HepG2 (cell line): Measurements from ENCODE around the gene ALKBH5. TPM values are rescaled to one million over a fixed set of nuclear protein-coding genes. Genes with fewer than 3 reads are reported as not detected.

Source experiments
- ATAC-seq: fragments of 200-7000 bp; cut with Tn5 transposase; 3 replicates; pipeline ENCODE4 v1.9.1; 2020; ENCODE audit warnings: mild to moderate bottlenecking, moderate library complexity
- BruUV-seq: library from RNA; stranded (reverse); fragments of 400-500 nt; replicated peaks from 2 replicates; lab custom pipeline; 2021; lab: Mats Ljungman, UMichigan
- CTCF ChIA-PET: fragments of 300-600 bp; formaldehyde crosslinking; extraction: SDS; loops from one replicate; lab custom pipeline; 2021; ENCODE audit warnings: low total read pairs, inconsistent platforms, low intra/inter-chr PET ratio; lab: Yijun Ruan, JAX
- POLR2A ChIA-PET: fragments of 350-600 bp; sonication (Branson Sonifier 250); formaldehyde crosslinking; loops from one replicate; lab custom pipeline; 2020; ENCODE audit warnings: antibody characterized with exemption, inconsistent platforms; lab: Yijun Ruan, JAX
- DNase-seq: peaks from one replicate; pipeline ENCODE4 v3.0.0-alpha.2; 2015; ENCODE audit warnings: low spot score
- FAIRE-seq: peaks from 3 replicates; lab custom pipeline; 2011; peaks lifted over from hg19 to GRCh38; lab: Jason Lieb, UNC
- H2AFZ ChIP-seq: one replicate; pipeline ENCODE4 v1.6.1; 2011; ENCODE audit warnings: low read length, inconsistent platforms
- H3K27ac ChIP-seq: fragments of 300-600 bp; 3 replicates; pipeline ENCODE4 v1.8.0; 2011; ENCODE audit warnings: mixed run types, mild to moderate bottlenecking, mixed read lengths, low read length, inconsistent platforms; ENCODE audit not compliant: insufficient read depth; ENCODE audit errors: extremely low read length
- H3K27me3 ChIP-seq, 2 experiments: fragments of 200-600 bp in 1 of 2; 2 replicates in 1 of 2; 3 replicates in 1 of 2; pipeline versions ENCODE4 v1.6.0 to v1.8.0; 2011; ENCODE audit warnings: low read length in 2 of 2, mild to moderate bottlenecking in 2 of 2, moderate library complexity in 2 of 2, inconsistent platforms in 1 of 2; ENCODE audit not compliant: insufficient read depth in 2 of 2, control insufficient read depth in 1 of 2
- H3K36me3 ChIP-seq, 2 experiments: fragments of 200-600 bp in 1 of 2; replicated peaks in 1 of 2; 2 replicates in 1 of 2; 3 replicates in 1 of 2; pipeline versions ENCODE4 v1.5.1 to v1.8.0; 2011; ENCODE audit warnings: low read length in 2 of 2, inconsistent platforms in 1 of 2; ENCODE audit not compliant: insufficient read depth in 2 of 2, control insufficient read depth in 1 of 2
- H3K4me1 ChIP-seq: 2 replicates; pipeline ENCODE4 v1.5.1; 2012; ENCODE audit warnings: low read length, inconsistent platforms; ENCODE audit not compliant: insufficient read depth
- H3K4me2 ChIP-seq: 2 replicates; pipeline ENCODE4 v1.6.0; 2011; ENCODE audit warnings: low read depth, low read length, inconsistent platforms
- H3K4me3 ChIP-seq, 3 experiments: fragments of 200-600 bp in 1 of 3; sonication (generic), shearing (Covaris generic) in 1 of 3; replicated peaks in 1 of 3; 2 replicates each; pipeline ENCODE4 v1.5.1; 2011 to 2016; ENCODE audit warnings: low read length in 3 of 3, inconsistent platforms in 2 of 3, low read depth in 2 of 3, mild to moderate bottlenecking in 2 of 3, control low read depth in 1 of 3, mixed read lengths in 1 of 3; ENCODE audit not compliant: insufficient read depth in 1 of 3
- H3K79me2 ChIP-seq: one replicate; pipeline ENCODE4 v1.6.1; 2011; ENCODE audit warnings: low read length, inconsistent platforms; ENCODE audit not compliant: insufficient read depth
- H3K9ac ChIP-seq: 2 replicates; pipeline ENCODE4 v1.6.0; 2011; ENCODE audit warnings: mild to moderate bottlenecking, low read depth, low read length, inconsistent platforms; ENCODE audit not compliant: insufficient read depth
- H3K9me3 ChIP-seq: 2 replicates; pipeline ENCODE4 v1.5.1; 2012; ENCODE audit warnings: mild to moderate bottlenecking, low read length
- H4K20me1 ChIP-seq: 2 replicates; pipeline ENCODE4 v1.6.0; 2011; ENCODE audit warnings: inconsistent platforms, mild to moderate bottlenecking, low read length, moderate library complexity; ENCODE audit not compliant: insufficient read depth
- ASH2L ChIP-seq: fragments of 300-600, 200-600 bp; sonication (generic); IDR thresholded peaks from 2 replicates; pipeline ENCODE4 v1.7.0; 2017; ENCODE audit warnings: low read depth, mild to moderate bottlenecking, moderate library complexity, mixed read lengths, low read length; ENCODE audit not compliant: insufficient read length
- BRCA1 ChIP-seq: sonication (generic); formaldehyde crosslinking; IDR thresholded peaks from 2 replicates; pipeline ENCODE4 v1.4.0; 2020; ENCODE audit warnings: missing genetic modification reagents
- CCAR2 ChIP-seq: fragments of 200-400 bp; formaldehyde crosslinking; optimal IDR thresholded peaks from 2 replicates; pipeline ENCODE3; 2018; ENCODE audit warnings: low read depth, mild to moderate bottlenecking, low read length, moderate library complexity
- FOXA3 ChIP-seq: IDR thresholded peaks from 2 replicates; pipeline ENCODE4 v1.6.1; 2016; ENCODE audit warnings: missing genetic modification reagents, missing compliant biosample characterization
- GATAD2A ChIP-seq: IDR thresholded peaks from 2 replicates; pipeline ENCODE4 v1.6.1; 2016
- PHB2 ChIP-seq: fragments of 450-650 bp; IDR thresholded peaks from 2 replicates; pipeline ENCODE4 v1.6.1; 2018; ENCODE audit not compliant: partially characterized antibody
- SRSF1 ChIP-seq: fragments of 200-400 bp; formaldehyde crosslinking; optimal IDR thresholded peaks from 2 replicates; pipeline ENCODE3; 2017; ENCODE audit warnings: mild to moderate bottlenecking, low read depth, low read length, moderate library complexity
- ZNF557 ChIP-seq: sonication (generic); formaldehyde crosslinking; IDR thresholded peaks from 2 replicates; pipeline ENCODE4 v1.4.0; 2020; ENCODE audit warnings: missing genetic modification reagents
- ZNF589 ChIP-seq: sonication (generic); formaldehyde crosslinking; conservative IDR thresholded peaks from 2 replicates; pipeline ENCODE4 v1.8.0; 2022; ENCODE audit warnings: mild to moderate bottlenecking, moderate library complexity, missing genetic modification reagents
- WGBS: methylation state at CpG from one replicate; pipeline ENCODE4 v1.1.6; 2017; ENCODE audit warnings: low lambda C conversion rate; 5-methylcytosine and 5-hydroxymethylcytosine counted together
- in situ Hi-C: cut with HindIII; loops from 2 replicates; pipeline ENCODE4 v1.10.0; 2017; ENCODE audit warnings: low pct_unique_long_range_greater_than_20kb; ENCODE audit not compliant: extremely low pct_ligation_motif_present
- intact Hi-C: fragments of 100-400 bp; cut with micrococcal nuclease; formaldehyde crosslinking; loops from one replicate; pipeline ENCODE4 v1.10.0; 2022; ENCODE audit not compliant: unreplicated experiment
- polyA plus RNA-seq, 8 experiments: library from polyadenylated mRNA; depleted of rRNA in 3 of 8; stranded (reverse) in 7 of 8; unstranded in 1 of 8; fragments of >200 nt; fragmentation: Illumina TruSeq in 4 of 8; extraction: Trizol in 4 of 8; gene quantifications; 2 replicates each; pipeline versions ENCODE4 v1.2.1 to v1.2.3, GENCODE V29; 2011 to 2016; ENCODE audit warnings: low read depth in 4 of 8, missing spikeins in 1 of 8, mixed read lengths in 1 of 8; ENCODE audit not compliant: insufficient read depth in 1 of 8
- total RNA-seq, 5 experiments: library from RNA; depleted of rRNA; stranded (reverse); fragments of >200 nt; fragmentation: Illumina TruSeq; extraction: Trizol; gene quantifications; 2 replicates each; pipeline ENCODE4 v1.2.3, GENCODE V29; 2016; ENCODE audit warnings: low read depth in 1 of 5
- TF ChIP-seq, protein P1 (sequence below): sonication (generic); formaldehyde crosslinking; IDR thresholded peaks from 2 replicates; pipeline ENCODE4 v1.4.0; 2020; ENCODE audit warnings: mild to moderate bottlenecking, missing genetic modification reagents

The ALKBH5 gene
- total and polyA plus RNA-seq, 2 of the 13 experiments (the other 11 are each of a cell fraction or from before 2014, with no cell fraction given) = 68.9 to 76.9 TPM

GRCh38 chr17:18145811-18146210, 37.8 kb upstream of the ALKBH5 start:
- CTCF ChIA-PET = no interaction called here
- no peak overlapping the region for H3K9ac ChIP-seq
- no peaks in the 10 kb centered on the region for H3K79me2 ChIP-seq
- H3K4me1 ChIP-seq = peaks cover 5% of the 10 kb centered on the region
- H4K20me1 ChIP-seq = no peaks in the 10 kb centered on the region; the same call in 1 of the 2 replicates
- POLR2A ChIA-PET = interaction anchor here (0.9 kb wide), 1 partner anchor 38 kb away, joined by 4 read pairs; the partner anchor contains the start of gene ALKBH5
- H3K4me2 ChIP-seq = no peak overlapping the region
- DNase-seq = no peak
- H3K9me3 ChIP-seq = no peaks in the 10 kb centered on the region
- no TSS peak for BruUV-seq
- H3K36me3 ChIP-seq = no peaks in the 10 kb centered on the region
- H3K27ac ChIP-seq = no peak overlapping the region
- intact Hi-C loops = no loop called here
- no peak overlapping the region for H3K4me3 ChIP-seq
- in situ Hi-C loops = no loop called here
- no peak for ATAC-seq
- no peak overlapping the region for H2AFZ ChIP-seq
- FAIRE-seq = no peak
- H3K27me3 ChIP-seq = peaks cover 2 to 10% of the 10 kb centered on the region in 2 experiments; a peak in 3 of 5 replicates
- TF ChIP-seq ZNF589 (CRISPR knock-in tag) (no peak), BRCA1 (CRISPR knock-in tag) (no peak), FOXA3 (CRISPR knock-in tag) (no peak), PHB2 (no peak), ASH2L (no peak), ZNF557 (CRISPR knock-in tag) (no peak), GATAD2A (CRISPR knock-in tag) (no peak), CCAR2 (no peak)
- TF ChIP-seq, all 625 proteins: peak for 0
- WGBS = 40% methylated on average over 5 of the region's 13 CpGs

GRCh38 chr17:18146259-18146658, 37.4 kb upstream of the ALKBH5 start:
- BruUV-seq = no TSS peak
- DNase-seq (no peak), FAIRE-seq (no peak), ATAC-seq (no peak)
- in situ Hi-C loops (no loop called here), intact Hi-C loops (no loop called here)
- ChIA-PET POLR2A (no interaction called here), CTCF (no interaction called here)
- Histone ChIP-seq H3K9me3 (no peaks in the 10 kb centered on the region), H3K27me3 (peaks cover 3 to 10% of the 10 kb centered on the region in 2 experiments; a peak in 3 of 5 replicates), H3K4me2 (no peak overlapping the region), H3K79me2 (no peaks in the 10 kb centered on the region), H3K36me3 (no peaks in the 10 kb centered on the region), H3K27ac (no peak overlapping the region), H4K20me1 (no peaks in the 10 kb centered on the region), H3K4me1 (peaks cover under 1% of the 10 kb centered on the region; the same call in 1 of the 2 replicates), H2AFZ (no peak overlapping the region), H3K4me3 (no peak overlapping the region), H3K9ac (no peak overlapping the region)
- 50% methylated on average over 2 of the region's 2 CpGs for WGBS
- TF ChIP-seq, protein P1, sequence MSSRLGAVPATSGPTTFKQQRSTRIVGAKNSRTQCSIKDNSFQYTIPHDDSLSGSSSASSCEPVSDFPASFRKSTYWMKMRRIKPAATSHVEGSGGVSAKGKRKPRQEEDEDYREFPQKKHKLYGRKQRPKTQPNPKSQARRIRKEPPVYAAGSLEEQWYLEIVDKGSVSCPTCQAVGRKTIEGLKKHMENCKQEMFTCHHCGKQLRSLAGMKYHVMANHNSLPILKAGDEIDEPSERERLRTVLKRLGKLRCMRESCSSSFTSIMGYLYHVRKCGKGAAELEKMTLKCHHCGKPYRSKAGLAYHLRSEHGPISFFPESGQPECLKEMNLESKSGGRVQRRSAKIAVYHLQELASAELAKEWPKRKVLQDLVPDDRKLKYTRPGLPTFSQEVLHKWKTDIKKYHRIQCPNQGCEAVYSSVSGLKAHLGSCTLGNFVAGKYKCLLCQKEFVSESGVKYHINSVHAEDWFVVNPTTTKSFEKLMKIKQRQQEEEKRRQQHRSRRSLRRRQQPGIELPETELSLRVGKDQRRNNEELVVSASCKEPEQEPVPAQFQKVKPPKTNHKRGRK (CRISPR knock-in tag) = no peak
- TF ChIP-seq SRSF1 = no peak
